GM19025 (cell line): ENCODE results near the gene NCKAP5.

Source experiments
- ATAC-seq: cut with Tn5 transposase; IDR thresholded peaks from one replicate; pipeline ENCODE4 v1.9.1; 2021; ENCODE audit warnings: mild to moderate bottlenecking, low read depth, moderate library complexity; ENCODE audit not compliant: unreplicated experiment

The NCKAP5 gene

GRCh38 chr2:133409581-133410285, 158.5 kb downstream of the NCKAP5 start:
- no peak for ATAC-seq

- no peak for ATAC-seq
These were observed 159.6 kb downstream of the NCKAP5 start for GRCh38 chr2:133408671-133409070.

- ATAC-seq, result no peak
These were observed 160.9 kb downstream of the NCKAP5 start for GRCh38 chr2:133407341-133407740.

GRCh38 chr2:133405252-133405651, 163.0 kb downstream of the NCKAP5 start:
- ATAC-seq, result no peak

- ATAC-seq, result no peak
These were observed 167.9 kb downstream of the NCKAP5 start for GRCh38 chr2:133400411-133400810.

- ATAC-seq, result no peak
These were observed 174.4 kb downstream of the NCKAP5 start for GRCh38 chr2:133393895-133394294.

- no peak for ATAC-seq
These were observed 178.1 kb downstream of the NCKAP5 start for GRCh38 chr2:133390156-133390555.

GRCh38 chr2:133389569-133389968, 178.7 kb downstream of the NCKAP5 start:
- no peak for ATAC-seq

GRCh38 chr2:133382566-133382965, 185.7 kb downstream of the NCKAP5 start:
- ATAC-seq, result no peak

GRCh38 chr2:133380991-133381390, 187.3 kb downstream of the NCKAP5 start:
- no peak for ATAC-seq

- no peak for ATAC-seq
These were observed 189.2 kb downstream of the NCKAP5 start for GRCh38 chr2:133378928-133379549.

- ATAC-seq, result no peak
These were observed 189.9 kb downstream of the NCKAP5 start for GRCh38 chr2:133378386-133378785.

- ATAC-seq, result no peak
These were observed 190.7 kb downstream of the NCKAP5 start for GRCh38 chr2:133377599-133377998.

GRCh38 chr2:133377021-133377481, 191.2 kb downstream of the NCKAP5 start:
- no peak for ATAC-seq

- no peak for ATAC-seq
These were observed 193.5 kb downstream of the NCKAP5 start for GRCh38 chr2:133374781-133375180.

- ATAC-seq, result no peak
These were observed 197.0 kb downstream of the NCKAP5 start for GRCh38 chr2:133371286-133371685.

GRCh38 chr2:133369901-133370658, 198.2 kb downstream of the NCKAP5 start:
- ATAC-seq, result no peak

- no peak for ATAC-seq
These were observed 203.1 kb downstream of the NCKAP5 start for GRCh38 chr2:133365117-133365516.

- no peak for ATAC-seq
These were observed 203.6 kb downstream of the NCKAP5 start for GRCh38 chr2:133364636-133365035.

- no peak for ATAC-seq
These were observed 204.4 kb downstream of the NCKAP5 start for GRCh38 chr2:133363884-133364283.

- ATAC-seq, result no peak
These were observed 206.2 kb downstream of the NCKAP5 start for GRCh38 chr2:133362061-133362476.
